ENCODE measurements around the gene HNRNPF.

HNRNPF gene

DNA sequence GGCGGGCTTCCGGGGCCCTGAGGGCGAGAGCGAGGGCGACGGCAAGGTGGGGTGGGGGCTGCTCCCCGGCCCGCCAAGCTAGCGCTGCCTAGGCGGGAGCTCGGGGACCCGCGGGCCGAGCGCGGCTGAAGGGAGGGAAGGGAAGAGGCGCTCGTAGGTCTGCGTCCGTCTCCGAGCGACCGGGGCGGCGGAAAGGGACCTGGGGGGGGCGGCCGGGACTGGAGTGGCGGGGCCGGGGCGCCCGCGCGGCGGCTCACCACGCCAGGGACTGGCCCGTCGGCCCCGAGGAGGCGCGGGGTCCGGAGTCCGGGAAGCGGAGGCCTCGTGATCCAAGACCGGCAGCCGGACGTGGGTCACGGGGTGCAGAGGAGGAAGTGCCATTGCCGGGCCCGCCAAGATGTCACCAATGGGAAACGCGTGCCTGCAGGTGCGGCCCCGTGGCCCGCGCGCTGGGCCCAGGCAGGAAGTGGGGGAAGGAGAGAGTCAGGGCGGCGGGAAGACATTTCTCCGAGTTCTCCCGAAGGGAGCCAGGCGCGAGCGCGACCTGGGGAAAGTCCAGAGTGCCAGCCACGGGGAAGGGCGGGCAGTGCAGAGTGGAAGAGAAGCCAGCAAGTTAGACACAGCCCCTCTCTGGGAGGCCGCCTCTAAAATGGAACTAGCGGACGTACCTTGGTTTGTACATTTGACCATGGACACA, 11.9 kb downstream of the HNRNPF start (continued):
- TF ChIP-seq, protein P1, sequence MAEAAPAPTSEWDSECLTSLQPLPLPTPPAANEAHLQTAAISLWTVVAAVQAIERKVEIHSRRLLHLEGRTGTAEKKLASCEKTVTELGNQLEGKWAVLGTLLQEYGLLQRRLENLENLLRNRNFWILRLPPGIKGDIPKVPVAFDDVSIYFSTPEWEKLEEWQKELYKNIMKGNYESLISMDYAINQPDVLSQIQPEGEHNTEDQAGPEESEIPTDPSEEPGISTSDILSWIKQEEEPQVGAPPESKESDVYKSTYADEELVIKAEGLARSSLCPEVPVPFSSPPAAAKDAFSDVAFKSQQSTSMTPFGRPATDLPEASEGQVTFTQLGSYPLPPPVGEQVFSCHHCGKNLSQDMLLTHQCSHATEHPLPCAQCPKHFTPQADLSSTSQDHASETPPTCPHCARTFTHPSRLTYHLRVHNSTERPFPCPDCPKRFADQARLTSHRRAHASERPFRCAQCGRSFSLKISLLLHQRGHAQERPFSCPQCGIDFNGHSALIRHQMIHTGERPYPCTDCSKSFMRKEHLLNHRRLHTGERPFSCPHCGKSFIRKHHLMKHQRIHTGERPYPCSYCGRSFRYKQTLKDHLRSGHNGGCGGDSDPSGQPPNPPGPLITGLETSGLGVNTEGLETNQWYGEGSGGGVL (tag by site-specific recombination; IDR thresholded peaks at IDR 0.05) = peak; percentile 94
- TF ChIP-seq, protein P2, sequence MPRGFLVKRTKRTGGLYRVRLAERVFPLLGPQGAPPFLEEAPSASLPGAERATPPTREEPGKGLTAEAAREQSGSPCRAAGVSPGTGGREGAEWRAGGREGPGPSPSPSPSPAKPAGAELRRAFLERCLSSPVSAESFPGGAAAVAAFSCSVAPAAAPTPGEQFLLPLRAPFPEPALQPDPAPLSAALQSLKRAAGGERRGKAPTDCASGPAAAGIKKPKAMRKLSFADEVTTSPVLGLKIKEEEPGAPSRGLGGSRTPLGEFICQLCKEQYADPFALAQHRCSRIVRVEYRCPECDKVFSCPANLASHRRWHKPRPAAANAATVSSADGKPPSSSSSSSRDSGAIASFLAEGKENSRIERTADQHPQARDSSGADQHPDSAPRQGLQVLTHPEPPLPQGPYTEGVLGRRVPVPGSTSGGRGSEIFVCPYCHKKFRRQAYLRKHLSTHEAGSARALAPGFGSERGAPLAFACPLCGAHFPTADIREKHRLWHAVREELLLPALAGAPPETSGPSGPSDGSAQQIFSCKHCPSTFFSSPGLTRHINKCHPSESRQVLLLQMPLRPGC (tag by site-specific recombination; IDR thresholded peaks at IDR 0.05) = peak; percentile 83
- TF ChIP-seq ZNF48 (tag by site-specific recombination; IDR thresholded peaks at IDR 0.05) (no peak), GLIS2 (tag by site-specific recombination; IDR thresholded peaks at IDR 0.05) (peak; percentile 53), ZNF157 (tag by site-specific recombination; IDR thresholded peaks at IDR 0.05) (no peak), YY2 (tag by site-specific recombination; IDR thresholded peaks at IDR 0.05) (no peak), ZXDB (tag by site-specific recombination; IDR thresholded peaks at IDR 0.05) (peak; percentile 97), ZNF792 (tag by site-specific recombination; IDR thresholded peaks at IDR 0.05) (no peak), ZNF138 (tag by site-specific recombination; IDR thresholded peaks at IDR 0.05; ENCODE audit: borderline replicate concordance) (no peak), ZNF830 (tag by site-specific recombination; IDR thresholded peaks at IDR 0.05; ENCODE audit: low read depth) (no peak), ZFP41 (tag by site-specific recombination; IDR thresholded peaks at IDR 0.05; ENCODE audit: borderline replicate concordance) (no peak), SP3 (tag by site-specific recombination; IDR thresholded peaks at IDR 0.05) (peak; percentile 75), GLI4 (tag by site-specific recombination; IDR thresholded peaks at IDR 0.05) (no peak), ZNF211 (tag by site-specific recombination; IDR thresholded peaks at IDR 0.05; ENCODE audit: low read depth) (no peak), ZSCAN16 (tag by site-specific recombination; IDR thresholded peaks at IDR 0.05) (no peak), ZNF140 (tag by site-specific recombination; IDR thresholded peaks at IDR 0.05) (no peak), ZSCAN23 (tag by site-specific recombination; IDR thresholded peaks at IDR 0.05) (no peak), ZNF10 (tag by site-specific recombination; IDR thresholded peaks at IDR 0.05) (0 out of 2 replicates have a peak, but pooled peaks have one; percentile 37), SCRT1 (tag by site-specific recombination; IDR thresholded peaks at IDR 0.05; ENCODE audit: borderline replicate concordance) (no peak), ZNF600 (tag by site-specific recombination; IDR thresholded peaks at IDR 0.05) (peak; percentile 98), ZNF221 (tag by site-specific recombination; IDR thresholded peaks at IDR 0.05; ENCODE audit: borderline replicate concordance) (no peak), ZNF529 (tag by site-specific recombination; IDR thresholded peaks at IDR 0.05; ENCODE audit: insufficient replicate concordance) (no peak), ZNF558 (tag by site-specific recombination; IDR thresholded peaks at IDR 0.05) (no peak), ZNF791 (tag by site-specific recombination; IDR thresholded peaks at IDR 0.05) (no peak), GLI2 (tag by site-specific recombination; IDR thresholded peaks at IDR 0.05; ENCODE audit: borderline replicate concordance, low read depth) (no peak)
- TF ChIP-seq, protein P3, sequence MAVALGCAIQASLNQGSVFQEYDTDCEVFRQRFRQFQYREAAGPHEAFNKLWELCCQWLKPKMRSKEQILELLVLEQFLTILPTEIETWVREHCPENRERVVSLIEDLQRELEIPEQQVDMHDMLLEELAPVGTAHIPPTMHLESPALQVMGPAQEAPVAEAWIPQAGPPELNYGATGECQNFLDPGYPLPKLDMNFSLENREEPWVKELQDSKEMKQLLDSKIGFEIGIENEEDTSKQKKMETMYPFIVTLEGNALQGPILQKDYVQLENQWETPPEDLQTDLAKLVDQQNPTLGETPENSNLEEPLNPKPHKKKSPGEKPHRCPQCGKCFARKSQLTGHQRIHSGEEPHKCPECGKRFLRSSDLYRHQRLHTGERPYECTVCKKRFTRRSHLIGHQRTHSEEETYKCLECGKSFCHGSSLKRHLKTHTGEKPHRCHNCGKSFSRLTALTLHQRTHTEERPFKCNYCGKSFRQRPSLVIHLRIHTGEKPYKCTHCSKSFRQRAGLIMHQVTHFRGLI (tag by site-specific recombination; IDR thresholded peaks at IDR 0.05) = no peak
- TF ChIP-seq, protein P4, sequence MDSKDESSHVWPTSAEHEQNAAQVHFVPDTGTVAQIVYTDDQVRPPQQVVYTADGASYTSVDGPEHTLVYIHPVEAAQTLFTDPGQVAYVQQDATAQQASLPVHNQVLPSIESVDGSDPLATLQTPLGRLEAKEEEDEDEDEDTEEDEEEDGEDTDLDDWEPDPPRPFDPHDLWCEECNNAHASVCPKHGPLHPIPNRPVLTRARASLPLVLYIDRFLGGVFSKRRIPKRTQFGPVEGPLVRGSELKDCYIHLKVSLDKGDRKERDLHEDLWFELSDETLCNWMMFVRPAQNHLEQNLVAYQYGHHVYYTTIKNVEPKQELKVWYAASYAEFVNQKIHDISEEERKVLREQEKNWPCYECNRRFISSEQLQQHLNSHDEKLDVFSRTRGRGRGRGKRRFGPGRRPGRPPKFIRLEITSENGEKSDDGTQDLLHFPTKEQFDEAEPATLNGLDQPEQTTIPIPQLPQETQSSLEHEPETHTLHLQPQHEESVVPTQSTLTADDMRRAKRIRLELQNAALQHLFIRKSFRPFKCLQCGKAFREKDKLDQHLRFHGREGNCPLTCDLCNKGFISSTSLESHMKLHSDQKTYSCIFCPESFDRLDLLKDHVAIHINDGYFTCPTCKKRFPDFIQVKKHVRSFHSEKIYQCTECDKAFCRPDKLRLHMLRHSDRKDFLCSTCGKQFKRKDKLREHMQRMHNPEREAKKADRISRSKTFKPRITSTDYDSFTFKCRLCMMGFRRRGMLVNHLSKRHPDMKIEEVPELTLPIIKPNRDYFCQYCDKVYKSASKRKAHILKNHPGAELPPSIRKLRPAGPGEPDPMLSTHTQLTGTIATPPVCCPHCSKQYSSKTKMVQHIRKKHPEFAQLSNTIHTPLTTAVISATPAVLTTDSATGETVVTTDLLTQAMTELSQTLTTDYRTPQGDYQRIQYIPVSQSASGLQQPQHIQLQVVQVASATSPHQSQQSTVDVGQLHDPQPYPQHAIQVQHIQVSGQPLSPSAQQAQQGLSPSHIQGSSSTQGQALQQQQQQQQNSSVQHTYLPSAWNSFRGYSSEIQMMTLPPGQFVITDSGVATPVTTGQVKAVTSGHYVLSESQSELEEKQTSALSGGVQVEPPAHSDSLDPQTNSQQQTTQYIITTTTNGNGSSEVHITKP (tag by site-specific recombination; IDR thresholded peaks at IDR 0.05) = peak; percentile 57
- TF ChIP-seq, protein P5, sequence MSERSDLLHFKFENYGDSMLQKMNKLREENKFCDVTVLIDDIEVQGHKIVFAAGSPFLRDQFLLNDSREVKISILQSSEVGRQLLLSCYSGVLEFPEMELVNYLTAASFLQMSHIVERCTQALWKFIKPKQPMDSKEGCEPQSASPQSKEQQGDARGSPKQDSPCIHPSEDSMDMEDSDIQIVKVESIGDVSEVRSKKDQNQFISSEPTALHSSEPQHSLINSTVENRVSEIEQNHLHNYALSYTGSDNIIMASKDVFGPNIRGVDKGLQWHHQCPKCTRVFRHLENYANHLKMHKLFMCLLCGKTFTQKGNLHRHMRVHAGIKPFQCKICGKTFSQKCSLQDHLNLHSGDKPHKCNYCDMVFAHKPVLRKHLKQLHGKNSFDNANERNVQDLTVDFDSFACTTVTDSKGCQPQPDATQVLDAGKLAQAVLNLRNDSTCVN (tag by site-specific recombination; optimal IDR thresholded peaks at IDR 0.05) = peak; percentile 94
- TF ChIP-seq, protein P6, sequence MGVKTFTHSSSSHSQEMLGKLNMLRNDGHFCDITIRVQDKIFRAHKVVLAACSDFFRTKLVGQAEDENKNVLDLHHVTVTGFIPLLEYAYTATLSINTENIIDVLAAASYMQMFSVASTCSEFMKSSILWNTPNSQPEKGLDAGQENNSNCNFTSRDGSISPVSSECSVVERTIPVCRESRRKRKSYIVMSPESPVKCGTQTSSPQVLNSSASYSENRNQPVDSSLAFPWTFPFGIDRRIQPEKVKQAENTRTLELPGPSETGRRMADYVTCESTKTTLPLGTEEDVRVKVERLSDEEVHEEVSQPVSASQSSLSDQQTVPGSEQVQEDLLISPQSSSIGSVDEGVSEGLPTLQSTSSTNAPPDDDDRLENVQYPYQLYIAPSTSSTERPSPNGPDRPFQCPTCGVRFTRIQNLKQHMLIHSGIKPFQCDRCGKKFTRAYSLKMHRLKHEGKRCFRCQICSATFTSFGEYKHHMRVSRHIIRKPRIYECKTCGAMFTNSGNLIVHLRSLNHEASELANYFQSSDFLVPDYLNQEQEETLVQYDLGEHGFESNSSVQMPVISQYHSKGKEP (tag by site-specific recombination; IDR thresholded peaks at IDR 0.05) = no peak

Data from HEK293 (cell line).